ENCODE measurements around the gene ATXN1.

- TF ChIP-seq, protein P1, sequence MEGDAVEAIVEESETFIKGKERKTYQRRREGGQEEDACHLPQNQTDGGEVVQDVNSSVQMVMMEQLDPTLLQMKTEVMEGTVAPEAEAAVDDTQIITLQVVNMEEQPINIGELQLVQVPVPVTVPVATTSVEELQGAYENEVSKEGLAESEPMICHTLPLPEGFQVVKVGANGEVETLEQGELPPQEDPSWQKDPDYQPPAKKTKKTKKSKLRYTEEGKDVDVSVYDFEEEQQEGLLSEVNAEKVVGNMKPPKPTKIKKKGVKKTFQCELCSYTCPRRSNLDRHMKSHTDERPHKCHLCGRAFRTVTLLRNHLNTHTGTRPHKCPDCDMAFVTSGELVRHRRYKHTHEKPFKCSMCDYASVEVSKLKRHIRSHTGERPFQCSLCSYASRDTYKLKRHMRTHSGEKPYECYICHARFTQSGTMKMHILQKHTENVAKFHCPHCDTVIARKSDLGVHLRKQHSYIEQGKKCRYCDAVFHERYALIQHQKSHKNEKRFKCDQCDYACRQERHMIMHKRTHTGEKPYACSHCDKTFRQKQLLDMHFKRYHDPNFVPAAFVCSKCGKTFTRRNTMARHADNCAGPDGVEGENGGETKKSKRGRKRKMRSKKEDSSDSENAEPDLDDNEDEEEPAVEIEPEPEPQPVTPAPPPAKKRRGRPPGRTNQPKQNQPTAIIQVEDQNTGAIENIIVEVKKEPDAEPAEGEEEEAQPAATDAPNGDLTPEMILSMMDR (conservative IDR thresholded peaks at IDR 0.05; ENCODE audit: low read depth in 2 of 2): no peak
- no peak for TF ChIP-seq EZH2 (IDR thresholded peaks at IDR 0.05; ENCODE audit: low read depth, unreplicated experiment)
- TF ChIP-seq, protein P2, sequence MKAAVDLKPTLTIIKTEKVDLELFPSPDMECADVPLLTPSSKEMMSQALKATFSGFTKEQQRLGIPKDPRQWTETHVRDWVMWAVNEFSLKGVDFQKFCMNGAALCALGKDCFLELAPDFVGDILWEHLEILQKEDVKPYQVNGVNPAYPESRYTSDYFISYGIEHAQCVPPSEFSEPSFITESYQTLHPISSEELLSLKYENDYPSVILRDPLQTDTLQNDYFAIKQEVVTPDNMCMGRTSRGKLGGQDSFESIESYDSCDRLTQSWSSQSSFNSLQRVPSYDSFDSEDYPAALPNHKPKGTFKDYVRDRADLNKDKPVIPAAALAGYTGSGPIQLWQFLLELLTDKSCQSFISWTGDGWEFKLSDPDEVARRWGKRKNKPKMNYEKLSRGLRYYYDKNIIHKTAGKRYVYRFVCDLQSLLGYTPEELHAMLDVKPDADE (IDR thresholded peaks at IDR 0.05): no peak
- TF ChIP-seq, protein P3, sequence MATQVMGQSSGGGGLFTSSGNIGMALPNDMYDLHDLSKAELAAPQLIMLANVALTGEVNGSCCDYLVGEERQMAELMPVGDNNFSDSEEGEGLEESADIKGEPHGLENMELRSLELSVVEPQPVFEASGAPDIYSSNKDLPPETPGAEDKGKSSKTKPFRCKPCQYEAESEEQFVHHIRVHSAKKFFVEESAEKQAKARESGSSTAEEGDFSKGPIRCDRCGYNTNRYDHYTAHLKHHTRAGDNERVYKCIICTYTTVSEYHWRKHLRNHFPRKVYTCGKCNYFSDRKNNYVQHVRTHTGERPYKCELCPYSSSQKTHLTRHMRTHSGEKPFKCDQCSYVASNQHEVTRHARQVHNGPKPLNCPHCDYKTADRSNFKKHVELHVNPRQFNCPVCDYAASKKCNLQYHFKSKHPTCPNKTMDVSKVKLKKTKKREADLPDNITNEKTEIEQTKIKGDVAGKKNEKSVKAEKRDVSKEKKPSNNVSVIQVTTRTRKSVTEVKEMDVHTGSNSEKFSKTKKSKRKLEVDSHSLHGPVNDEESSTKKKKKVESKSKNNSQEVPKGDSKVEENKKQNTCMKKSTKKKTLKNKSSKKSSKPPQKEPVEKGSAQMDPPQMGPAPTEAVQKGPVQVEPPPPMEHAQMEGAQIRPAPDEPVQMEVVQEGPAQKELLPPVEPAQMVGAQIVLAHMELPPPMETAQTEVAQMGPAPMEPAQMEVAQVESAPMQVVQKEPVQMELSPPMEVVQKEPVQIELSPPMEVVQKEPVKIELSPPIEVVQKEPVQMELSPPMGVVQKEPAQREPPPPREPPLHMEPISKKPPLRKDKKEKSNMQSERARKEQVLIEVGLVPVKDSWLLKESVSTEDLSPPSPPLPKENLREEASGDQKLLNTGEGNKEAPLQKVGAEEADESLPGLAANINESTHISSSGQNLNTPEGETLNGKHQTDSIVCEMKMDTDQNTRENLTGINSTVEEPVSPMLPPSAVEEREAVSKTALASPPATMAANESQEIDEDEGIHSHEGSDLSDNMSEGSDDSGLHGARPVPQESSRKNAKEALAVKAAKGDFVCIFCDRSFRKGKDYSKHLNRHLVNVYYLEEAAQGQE (IDR thresholded peaks at IDR 0.05; ENCODE audit: unreplicated experiment): no peak
Observed at GRCh38 chr6:16687045-16687444, 74.2 kb downstream of the ATXN1 start.

Data from GM23338 (cell line).